OCI-LY3 (cell line): ENCODE data around the gene PDZD7.

Experiments
- H2AFZ ChIP-seq: fragments of 200-600, 300-600 bp; shearing (Covaris generic); 2 replicates; pipeline ENCODE4 v1.6.0; 2014; ENCODE audit warnings: antibody characterized with exemption, low read depth, low read length
- H3K27ac ChIP-seq: fragments of 200-600, 300-600 bp; sonication (generic); 2 replicates; pipeline ENCODE4 v1.5.1; 2014; ENCODE audit warnings: mild to moderate bottlenecking, low read length, moderate library complexity, mixed read lengths
- H3K27me3 ChIP-seq: fragments of 200-600, 300-600 bp; sonication (generic); 2 replicates; pipeline ENCODE4 v1.6.1; 2014; ENCODE audit warnings: low read depth, low read length, mixed read lengths
- H3K36me3 ChIP-seq: fragments of 200-600, 300-600 bp; sonication (generic); replicated peaks from 2 replicates; pipeline ENCODE3; 2014; ENCODE audit warnings: low read depth, low read length, mixed read lengths
- H3K4me1 ChIP-seq: fragments of 300-600, 200-600 bp; sonication (generic); 2 replicates; pipeline ENCODE4 v1.6.1; 2014; ENCODE audit warnings: low read length, mixed read lengths
- H3K4me2 ChIP-seq: fragments of 200-600, 300-600 bp; sonication (generic); 2 replicates; pipeline ENCODE4 v1.6.1; 2014; ENCODE audit warnings: low read length, mixed read lengths
- H3K4me3 ChIP-seq: fragments of 300-600, 200-600 bp; sonication (generic); 2 replicates; pipeline ENCODE4 v1.5.1; 2014; ENCODE audit warnings: antibody characterized with exemption, mild to moderate bottlenecking, low read length, moderate library complexity
- H3K79me2 ChIP-seq: fragments of 300-600, 200-600 bp; shearing (Covaris generic); 2 replicates; pipeline ENCODE4 v1.6.1; 2014; ENCODE audit warnings: mild to moderate bottlenecking, low read length, mixed read lengths
- H3K9ac ChIP-seq: fragments of 300-600, 200-600 bp; shearing (Covaris generic); 2 replicates; pipeline ENCODE4 v1.6.0; 2014; ENCODE audit warnings: mild to moderate bottlenecking, low read length, moderate library complexity
- H3K9me3 ChIP-seq: fragments of 200-600, 300-600 bp; shearing (Covaris generic); 2 replicates; pipeline ENCODE4 v1.6.1; 2014; ENCODE audit warnings: low read length, mixed read lengths; ENCODE audit not compliant: insufficient read depth
- H4K20me1 ChIP-seq: fragments of 200-600, 300-600 bp; sonication (generic); 2 replicates; pipeline ENCODE4 v1.6.1; 2016; ENCODE audit warnings: low read length, mixed read lengths; ENCODE audit not compliant: insufficient read depth
- EZH2phosphoT487 ChIP-seq: fragments of 200-600 bp; shearing (Covaris generic); IDR thresholded peaks from 2 replicates; pipeline ENCODE4 v1.6.1; 2018; ENCODE audit warnings: antibody characterized with exemption, mixed run types, low read depth
- TF ChIP-seq, protein P1 (sequence below): fragments of 200-600, 300-600 bp; sonication (generic); IDR thresholded peaks from 2 replicates; pipeline ENCODE4 v1.5.1; 2014; ENCODE audit warnings: antibody characterized with exemption, low read length, low read depth

PDZD7 gene

DNA sequence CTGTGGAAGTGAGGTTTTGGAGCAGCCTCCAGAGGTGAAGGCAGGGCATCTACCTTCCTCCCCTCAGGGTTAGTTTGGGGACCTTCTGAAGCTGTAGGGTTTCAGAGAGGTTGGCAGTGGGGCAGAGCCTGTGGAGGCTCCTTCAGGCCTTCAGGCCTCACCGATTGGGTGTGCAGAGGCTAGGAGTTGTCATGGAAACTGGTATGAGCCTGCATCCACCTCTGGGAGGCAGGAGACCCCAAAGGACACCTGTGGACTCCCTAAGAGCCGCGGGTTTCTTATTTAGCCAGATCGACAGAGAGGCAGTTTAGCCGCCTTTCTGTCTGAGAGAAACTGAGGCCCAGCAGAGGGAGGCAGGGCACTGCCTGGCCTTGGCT is 29.3 kb downstream of the PDZD7 start:
- no peak overlapping the region for H2AFZ ChIP-seq
- H3K36me3 ChIP-seq: no peaks in the 10 kb centered on the region
- no peak overlapping the region for H3K4me2 ChIP-seq
- H4K20me1 ChIP-seq: no peaks in the 10 kb centered on the region
- H3K79me2 ChIP-seq: peaks cover 6% of the 10 kb centered on the region; the same call in 1 of the 2 replicates
- TF ChIP-seq, protein P1, sequence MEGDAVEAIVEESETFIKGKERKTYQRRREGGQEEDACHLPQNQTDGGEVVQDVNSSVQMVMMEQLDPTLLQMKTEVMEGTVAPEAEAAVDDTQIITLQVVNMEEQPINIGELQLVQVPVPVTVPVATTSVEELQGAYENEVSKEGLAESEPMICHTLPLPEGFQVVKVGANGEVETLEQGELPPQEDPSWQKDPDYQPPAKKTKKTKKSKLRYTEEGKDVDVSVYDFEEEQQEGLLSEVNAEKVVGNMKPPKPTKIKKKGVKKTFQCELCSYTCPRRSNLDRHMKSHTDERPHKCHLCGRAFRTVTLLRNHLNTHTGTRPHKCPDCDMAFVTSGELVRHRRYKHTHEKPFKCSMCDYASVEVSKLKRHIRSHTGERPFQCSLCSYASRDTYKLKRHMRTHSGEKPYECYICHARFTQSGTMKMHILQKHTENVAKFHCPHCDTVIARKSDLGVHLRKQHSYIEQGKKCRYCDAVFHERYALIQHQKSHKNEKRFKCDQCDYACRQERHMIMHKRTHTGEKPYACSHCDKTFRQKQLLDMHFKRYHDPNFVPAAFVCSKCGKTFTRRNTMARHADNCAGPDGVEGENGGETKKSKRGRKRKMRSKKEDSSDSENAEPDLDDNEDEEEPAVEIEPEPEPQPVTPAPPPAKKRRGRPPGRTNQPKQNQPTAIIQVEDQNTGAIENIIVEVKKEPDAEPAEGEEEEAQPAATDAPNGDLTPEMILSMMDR: no peak
- no peak for TF ChIP-seq EZH2phosphoT487
- no peak overlapping the region for H3K4me3 ChIP-seq
- H3K4me1 ChIP-seq: peaks cover 9% of the 10 kb centered on the region
- no peaks in the 10 kb centered on the region for H3K27me3 ChIP-seq
- no peaks in the 10 kb centered on the region for H3K9me3 ChIP-seq
- H3K27ac ChIP-seq: no peak overlapping the region
- no peak overlapping the region for H3K9ac ChIP-seq

DNA sequence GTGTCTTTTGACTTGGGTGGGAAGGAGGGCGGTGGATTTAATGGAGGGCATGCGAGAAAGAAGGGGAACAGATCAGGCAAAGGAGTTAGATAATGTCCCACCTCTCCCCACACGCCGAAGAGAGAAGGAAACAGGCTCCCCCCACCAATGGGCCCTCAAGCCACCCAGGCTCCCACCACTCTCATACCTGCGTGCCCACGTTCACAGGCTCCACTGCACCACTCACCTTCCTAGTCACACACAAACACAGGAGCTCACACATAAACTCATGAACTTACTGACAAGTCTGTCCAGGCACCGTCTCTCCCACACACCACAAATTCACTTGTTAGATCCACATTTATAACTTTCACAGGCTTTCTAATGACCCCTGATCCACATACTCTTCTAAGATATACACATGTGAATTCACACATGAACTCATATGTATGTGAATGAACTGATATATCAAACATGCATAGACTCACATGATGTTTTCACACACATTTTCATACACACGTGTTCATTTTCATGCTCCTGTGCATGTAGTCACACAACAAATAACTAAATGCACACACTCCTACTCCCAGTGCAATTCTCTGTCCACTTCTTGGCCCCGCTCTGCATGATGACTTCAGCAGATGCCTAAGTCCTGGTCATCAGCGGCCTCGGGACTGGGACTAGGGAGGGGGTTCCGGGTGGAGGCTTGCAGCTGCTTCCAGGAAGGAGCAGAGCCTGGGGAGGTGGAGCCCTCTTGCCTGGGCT is 29.8 kb downstream of the PDZD7 start:
- TF ChIP-seq, protein P1: no peak
- no peak for TF ChIP-seq EZH2phosphoT487
- H3K9me3 ChIP-seq: no peaks in the 10 kb centered on the region
- no peaks in the 10 kb centered on the region for H4K20me1 ChIP-seq
- H3K4me2 ChIP-seq: no peak overlapping the region
- no peaks in the 10 kb centered on the region for H3K27me3 ChIP-seq
- no peak overlapping the region for H3K4me3 ChIP-seq
- no peak overlapping the region for H3K9ac ChIP-seq
- peaks cover 14% of the 10 kb centered on the region for H3K4me1 ChIP-seq
- peaks cover 6% of the 10 kb centered on the region; the same call in 1 of the 2 replicates for H3K79me2 ChIP-seq
- H3K27ac ChIP-seq: no peak overlapping the region
- no peak overlapping the region for H2AFZ ChIP-seq
- no peaks in the 10 kb centered on the region for H3K36me3 ChIP-seq

DNA sequence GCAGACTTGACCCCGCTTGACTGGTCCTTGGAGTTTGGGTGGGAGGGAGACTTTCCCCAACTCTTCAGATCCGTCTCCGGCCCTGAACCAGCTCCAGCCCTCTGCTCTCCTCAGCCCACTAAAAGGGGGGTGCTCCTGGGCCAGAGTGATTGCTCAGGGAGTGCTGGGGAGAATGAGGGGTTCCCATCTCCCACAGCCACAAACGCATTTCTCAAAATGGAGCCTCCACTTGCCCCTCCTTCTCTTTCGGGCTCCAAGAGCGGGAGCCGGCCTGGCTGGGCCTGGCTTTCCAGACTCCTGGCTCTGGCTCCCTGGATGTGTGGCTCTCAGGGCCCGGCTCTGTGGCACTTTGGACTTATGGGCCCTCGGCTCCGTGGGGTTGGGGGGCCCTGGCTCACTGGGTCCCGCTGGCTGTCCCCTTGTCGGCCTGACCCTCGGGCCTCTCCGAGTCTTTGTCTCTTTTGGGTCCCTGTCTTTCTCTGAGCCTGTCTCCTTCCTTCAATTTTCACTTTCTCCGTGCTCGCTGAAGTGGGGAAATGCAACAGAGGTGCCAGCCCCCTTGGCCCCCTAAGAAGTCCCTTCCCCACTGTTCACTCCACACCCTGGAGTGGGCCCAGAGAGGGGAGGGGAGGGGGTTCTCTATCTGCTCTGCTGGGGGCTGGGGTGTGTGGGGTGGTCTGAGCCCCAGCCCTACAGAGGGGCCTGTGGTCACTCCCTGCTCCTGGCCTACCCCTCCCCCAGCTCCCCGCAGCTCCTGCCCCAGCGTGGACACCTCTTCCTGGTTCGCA is 30.6 kb downstream of the PDZD7 start:
- Histone ChIP-seq H3K9ac (peak overlapping the region; percentile 29; the same call in 1 of the 2 replicates), H2AFZ (no peak overlapping the region), H3K27ac (no peak overlapping the region), H4K20me1 (no peaks in the 10 kb centered on the region), H3K79me2 (peaks cover 6% of the 10 kb centered on the region; the same call in 1 of the 2 replicates), H3K9me3 (no peaks in the 10 kb centered on the region), H3K27me3 (no peaks in the 10 kb centered on the region), H3K36me3 (no peaks in the 10 kb centered on the region), H3K4me3 (peak overlapping the region; percentile 84), H3K4me2 (peak overlapping the region; percentile 63), H3K4me1 (peaks cover 14% of the 10 kb centered on the region)
- TF ChIP-seq EZH2phosphoT487: no peak
- TF ChIP-seq, protein P1: no peak

DNA sequence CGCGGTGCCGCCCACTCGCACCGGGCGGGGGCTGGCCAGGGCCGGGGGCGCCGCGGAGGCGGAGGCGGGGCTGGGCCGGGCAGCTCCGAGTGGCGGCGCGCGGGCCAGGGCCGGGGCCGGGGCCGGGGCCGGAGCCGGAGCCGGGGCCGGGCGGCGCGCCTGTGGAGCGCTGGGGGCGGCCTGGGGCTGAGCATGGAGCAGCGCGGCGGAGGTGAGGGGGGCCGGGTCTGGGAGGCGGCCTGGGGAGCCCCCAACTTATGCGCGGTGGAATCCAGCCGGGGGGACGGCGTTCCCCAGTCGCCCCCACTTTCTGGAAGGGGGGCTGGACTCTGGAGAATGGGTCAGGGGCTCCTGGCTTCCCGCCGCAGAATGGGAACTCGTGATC is 31.2 kb downstream of the PDZD7 start, which contains the start of gene LZTS2:
Gene LZTS2 (plus strand): TSS at position 67 of the 385 bp plus-strand sequence. CDS start 2,731 bp downstream, outside the sequence.
- Histone ChIP-seq H3K4me1 (peaks cover 14% of the 10 kb centered on the region), H2AFZ (peak within 1 kb of the TSS; percentile 65; the same call in 1 of the 2 replicates), H3K9ac (peak within 1 kb of the TSS; percentile 92), H3K79me2 (peaks cover 6% of the 10 kb centered on the region; the same call in 1 of the 2 replicates), H4K20me1 (no peaks in the 10 kb centered on the region), H3K4me3 (peak within 1 kb of the TSS; percentile 84), H3K9me3 (no peaks in the 10 kb centered on the region), H3K36me3 (no peaks in the 10 kb centered on the region), H3K27ac (peak within 1 kb of the TSS; percentile 81), H3K4me2 (peak within 1 kb of the TSS; percentile 99), H3K27me3 (no peaks in the 10 kb centered on the region)
- TF ChIP-seq, protein P1: no peak
- TF ChIP-seq EZH2phosphoT487: no peak
